Measurements from ENCODE around the gene STYXL1. TPM values are rescaled to one million over a fixed set of nuclear protein-coding genes. Genes with fewer than 3 reads are reported as not detected.
"Not testable (repeated sequence)": the region's sequence is repeated elsewhere in the genome, so short reads cannot be mapped to it uniquely, and the experiment has no call there.

Gene STYXL1
- total RNA-seq, 2 donors from 2014 or later, result 29.8 to 94.5 TPM

GRCh38 chr7:76062254-76062653 is 14.5 kb upstream of the STYXL1 start:
- Histone ChIP-seq H3K4me1 (replicated peaks) (no peaks in the 10 kb centered on the region), H3K36me3 (peaks cover 44 to 51% of the 10 kb centered on the region in 2 donors), H3K27ac (no peak overlapping the region), H3K4me3 (no peak overlapping the region), H3K27me3 (replicated peaks; ENCODE audit: insufficient read depth) (no peaks in the 10 kb centered on the region), H3K9me3 (no peaks in the 10 kb centered on the region)
- no peak for DNase-seq (ENCODE audit: low spot score)
- 96% methylated on average over 15 of the region's 15 CpGs for WGBS
- intact Hi-C loops (cut with DNase I), result no loop called here
- TF ChIP-seq CTCF (IDR thresholded peaks at IDR 0.05) (no peak), POLR2AphosphoS5 (IDR thresholded peaks at IDR 0.05) (no peak), POLR2A (IDR thresholded peaks at IDR 0.05) (no peak)

- Histone ChIP-seq H3K27ac (no peak overlapping the region), H3K4me3 (no peak overlapping the region), H3K9me3 (no peaks in the 10 kb centered on the region), H3K4me1 (replicated peaks) (no peaks in the 10 kb centered on the region), H3K36me3 (peaks cover 37 to 46% of the 10 kb centered on the region in 2 donors), H3K27me3 (replicated peaks; ENCODE audit: insufficient read depth) (no peaks in the 10 kb centered on the region)
- intact Hi-C loops (cut with DNase I), result no loop called here
- DNase-seq (ENCODE audit: low spot score), result no peak
- no peak for TF ChIP-seq POLR2A (IDR thresholded peaks at IDR 0.05)
- no peak for TF ChIP-seq POLR2AphosphoS5 (IDR thresholded peaks at IDR 0.05)
- no peak for TF ChIP-seq CTCF (IDR thresholded peaks at IDR 0.05)
- 59% methylated on average over 5 of the region's 6 CpGs for WGBS
Observed at GRCh38 chr7:76060842-76061241, 13.0 kb upstream of the STYXL1 start.

DNA sequence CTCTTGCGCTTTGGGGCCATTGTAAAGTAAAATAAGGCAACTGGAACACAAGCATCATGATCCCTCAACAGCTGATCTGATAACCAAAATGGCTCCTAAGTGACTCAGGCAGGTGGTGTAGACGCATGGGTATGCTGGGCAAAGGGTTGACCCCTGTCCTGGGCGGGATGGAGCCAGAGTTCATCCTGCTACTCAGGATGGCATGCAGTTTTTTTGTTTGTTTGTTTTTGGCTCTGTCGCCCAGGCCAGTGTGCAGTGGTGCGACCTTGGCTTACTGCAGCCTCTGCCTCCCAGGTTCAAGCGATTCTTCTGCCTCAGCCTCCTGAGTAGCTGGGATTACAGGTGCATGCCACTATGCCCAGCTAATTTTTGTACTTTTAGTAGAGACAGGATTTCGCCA is 10.9 kb upstream of the STYXL1 start:
- H3K36me3 ChIP-seq, result peaks cover 21 to 28% of the 10 kb centered on the region in 2 donors
- H3K4me1 ChIP-seq (replicated peaks); H3K9me3 ChIP-seq; DNase-seq (ENCODE audit: low spot score); H3K27me3 ChIP-seq (replicated peaks; ENCODE audit: insufficient read depth); intact Hi-C loops (cut with DNase I); H3K27ac ChIP-seq; H3K4me3 ChIP-seq: not testable (repeated sequence)
- WGBS, result 93% methylated on average over 7 of the region's 7 CpGs

GRCh38 chr7:76057813-76058145 is 10.0 kb upstream of the STYXL1 start:
- WGBS, result 84% methylated on average over 11 of the region's 11 CpGs
- H3K36me3 ChIP-seq, result peaks cover 21 to 28% of the 10 kb centered on the region in 2 donors
- H3K4me1 ChIP-seq (replicated peaks), result no peaks in the 10 kb centered on the region
- no peak overlapping the region for H3K27ac ChIP-seq
- TF ChIP-seq CTCF (IDR thresholded peaks at IDR 0.05), result no peak
- TF ChIP-seq POLR2A (IDR thresholded peaks at IDR 0.05), result no peak
- TF ChIP-seq POLR2AphosphoS5 (IDR thresholded peaks at IDR 0.05), result no peak
- DNase-seq (ENCODE audit: low spot score), result no peak
- H3K4me3 ChIP-seq, result no peak overlapping the region
- H3K9me3 ChIP-seq, result no peaks in the 10 kb centered on the region
- intact Hi-C loops (cut with DNase I), result no loop called here
- no peaks in the 10 kb centered on the region for H3K27me3 ChIP-seq (replicated peaks; ENCODE audit: insufficient read depth)

DNA sequence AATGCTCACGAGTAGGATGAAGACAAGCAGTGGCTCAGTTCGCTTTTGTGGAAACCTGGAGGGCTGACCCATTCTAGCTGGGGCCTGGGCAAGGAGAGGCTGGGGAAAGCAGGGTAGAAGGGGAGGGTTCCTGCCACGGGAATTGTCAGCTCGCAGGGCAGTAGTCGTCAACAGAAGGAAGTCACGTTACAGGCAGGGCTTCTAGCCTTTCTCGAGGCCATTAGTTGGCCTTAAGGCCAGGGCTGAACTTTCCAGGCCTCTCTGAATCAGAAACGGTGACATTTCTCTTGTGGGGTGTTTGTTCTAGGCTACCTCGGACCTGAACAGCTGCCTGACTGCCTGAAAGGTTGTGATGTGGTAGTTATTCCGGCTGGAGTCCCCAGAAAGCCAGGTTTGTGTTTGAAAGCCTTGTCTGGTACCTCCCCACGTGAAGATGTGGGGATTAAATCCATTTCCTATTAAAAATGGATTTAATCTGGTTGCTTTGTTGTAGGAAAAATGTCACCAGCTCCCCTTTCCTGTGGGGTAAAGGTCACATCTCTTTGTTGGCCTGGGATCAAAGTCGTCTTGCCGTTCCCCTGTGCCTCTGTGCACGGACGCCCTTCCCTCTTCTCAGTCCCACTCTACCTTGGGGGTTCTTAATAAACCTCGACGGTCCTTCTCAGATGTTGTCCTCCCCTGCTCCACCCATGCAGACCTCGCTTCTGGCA is 9.5 kb upstream of the STYXL1 start:
- 88% methylated on average over 18 of the region's 18 CpGs for WGBS
- DNase-seq (ENCODE audit: low spot score), result no peak
- no peak overlapping the region for H3K4me3 ChIP-seq
- TF ChIP-seq POLR2A (IDR thresholded peaks at IDR 0.05) (no peak), POLR2AphosphoS5 (IDR thresholded peaks at IDR 0.05) (no peak), CTCF (IDR thresholded peaks at IDR 0.05) (no peak)
- no peaks in the 10 kb centered on the region for H3K4me1 ChIP-seq (replicated peaks)
- H3K36me3 ChIP-seq, result peaks cover 21 to 28% of the 10 kb centered on the region in 2 donors
- no peaks in the 10 kb centered on the region for H3K9me3 ChIP-seq
- no peaks in the 10 kb centered on the region for H3K27me3 ChIP-seq (replicated peaks; ENCODE audit: insufficient read depth)
- intact Hi-C loops (cut with DNase I), result no loop called here
- no peak overlapping the region for H3K27ac ChIP-seq

Data from prostate gland (tissue), 2 donors.